Activated CD8-positive, alpha-beta memory T cell treated with anti-CD3 and anti-CD28 coated beads, Interleukin-2, amount 10 ng/mL, durations not matched to agents 7 days and 5 days (primary cell): Measurements from ENCODE around the gene TEKT3. TPM values are rescaled to one million over a fixed set of nuclear protein-coding genes. Genes with fewer than 3 reads are reported as not detected.

ENCODE experiments used
- ATAC-seq: fragments of 150-1000 bp; cut with Tn5 transposase; one replicate; pipeline ENCODE4 v1.10.0; 2021; ENCODE audit warnings: moderate library complexity
- CTCF ChIA-PET: fragments of 350-600 bp; sonication (Branson Sonifier 250); formaldehyde crosslinking; loops from one replicate; lab custom pipeline; 2021; ENCODE audit warnings: antibody characterized with exemption; lab: Charles Lee
- DNase-seq: peaks from one replicate; pipeline ENCODE4 v3.0.0-alpha.2; 2020
- H3K27ac Mint-ChIP-seq: one replicate; pipeline ENCODE4 v1.8.0; 2021; ENCODE audit warnings: mild to moderate bottlenecking, mixed read lengths
- H3K27me3 Mint-ChIP-seq: one replicate; pipeline ENCODE4 v1.8.0; 2021; ENCODE audit warnings: mixed read lengths
- H3K36me3 Mint-ChIP-seq: one replicate; pipeline ENCODE4 v1.8.0; 2021; ENCODE audit warnings: mild to moderate bottlenecking, mixed read lengths
- H3K4me1 Mint-ChIP-seq: one replicate; pipeline ENCODE4 v1.8.0; 2021; ENCODE audit warnings: mixed read lengths
- H3K4me3 Mint-ChIP-seq: one replicate; pipeline ENCODE4 v1.8.0; 2021; ENCODE audit warnings: mild to moderate bottlenecking, moderate library complexity, mixed read lengths
- H3K9me3 Mint-ChIP-seq: one replicate; pipeline ENCODE4 v1.8.0; 2022; ENCODE audit warnings: low read depth, mixed read lengths
- total RNA-seq, 2 experiments: library from RNA; stranded (reverse); gene quantifications; one replicate each; pipeline ENCODE4 v1.2.3, GENCODE V29; 2021

The TEKT3 gene
- not detected for total RNA-seq

DNA sequence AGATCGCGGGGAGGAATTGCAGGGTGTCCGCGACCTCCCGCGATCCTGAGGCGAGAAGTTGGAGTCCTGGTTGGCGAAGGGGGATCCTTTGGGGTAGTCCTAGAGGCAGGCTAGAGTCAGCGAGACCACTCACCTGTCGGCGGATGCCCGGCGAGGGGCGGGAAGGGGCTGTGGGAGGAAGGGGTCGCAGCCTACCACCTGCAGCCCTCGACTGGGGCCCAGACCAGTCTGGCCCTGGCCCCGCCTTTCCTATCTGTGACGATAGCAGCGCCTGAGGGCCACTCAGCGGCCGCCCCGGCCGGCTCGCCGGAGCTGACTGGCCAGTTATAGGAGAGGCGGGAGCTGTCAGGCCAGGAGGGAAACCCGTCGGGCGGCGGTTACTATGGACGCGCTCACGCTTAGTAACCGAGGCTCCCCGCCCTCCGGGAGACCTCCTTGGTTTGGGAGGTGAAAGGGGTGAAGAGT, at the start of gene TEKT3:
TEKT3 (minus strand) TSS at position 213 of the 465 bp plus-strand sequence. CDS start 10,012 bp downstream, outside the sequence.
- Mint-ChIP-seq H3K4me1 (peaks cover 5% of the 10 kb centered on the region), H3K27me3 (peaks cover 64% of the 10 kb centered on the region), H3K9me3 (no peaks in the 10 kb centered on the region), H3K4me3 (no peak within 1 kb of the TSS), H3K27ac (no peak within 1 kb of the TSS), H3K36me3 (no peaks in the 10 kb centered on the region)
- ATAC-seq (no peak), DNase-seq (no peak)
- CTCF ChIA-PET = no interaction called here

DNA sequence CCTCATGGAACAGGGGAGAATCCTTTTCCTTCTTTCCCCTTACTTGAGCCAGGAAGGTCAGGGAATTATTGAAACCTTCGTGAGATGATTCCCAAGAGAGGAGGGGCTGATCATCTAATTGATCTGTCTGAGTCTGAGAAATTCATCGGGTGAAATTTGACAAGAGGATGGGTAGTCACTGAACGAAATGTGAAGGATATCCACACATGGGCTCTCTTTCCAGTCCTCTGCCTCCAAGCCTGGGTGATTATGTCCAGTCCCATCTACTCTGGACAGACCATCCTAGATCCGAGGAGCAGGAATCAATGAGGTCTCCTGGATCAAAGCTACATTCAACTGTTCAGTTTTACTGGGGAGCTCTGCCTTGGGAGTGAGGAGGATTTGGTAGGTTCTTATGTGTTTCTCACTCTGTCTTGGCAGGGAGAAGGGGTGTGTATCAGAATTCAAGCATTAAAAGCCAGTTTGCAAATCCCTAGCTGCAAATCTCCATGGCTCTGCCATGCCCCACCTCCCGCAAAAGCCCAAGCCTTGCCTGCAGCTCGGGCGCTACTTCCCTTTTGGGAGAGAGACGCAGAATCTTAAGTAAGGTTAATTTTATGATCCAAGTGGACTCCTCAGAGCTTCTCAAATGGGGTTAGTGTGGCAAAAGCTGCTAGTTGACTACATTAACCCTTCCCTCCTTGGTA, 47.1 kb upstream of the TEKT3 start:
- Mint-ChIP-seq H3K27ac (no peak overlapping the region), H3K4me3 (no peak overlapping the region), H3K27me3 (peaks cover 15% of the 10 kb centered on the region), H3K4me1 (no peaks in the 10 kb centered on the region), H3K36me3 (no peaks in the 10 kb centered on the region), H3K9me3 (no peaks in the 10 kb centered on the region)
- ATAC-seq (no peak), DNase-seq (no peak)
- CTCF ChIA-PET = no interaction called here

DNA sequence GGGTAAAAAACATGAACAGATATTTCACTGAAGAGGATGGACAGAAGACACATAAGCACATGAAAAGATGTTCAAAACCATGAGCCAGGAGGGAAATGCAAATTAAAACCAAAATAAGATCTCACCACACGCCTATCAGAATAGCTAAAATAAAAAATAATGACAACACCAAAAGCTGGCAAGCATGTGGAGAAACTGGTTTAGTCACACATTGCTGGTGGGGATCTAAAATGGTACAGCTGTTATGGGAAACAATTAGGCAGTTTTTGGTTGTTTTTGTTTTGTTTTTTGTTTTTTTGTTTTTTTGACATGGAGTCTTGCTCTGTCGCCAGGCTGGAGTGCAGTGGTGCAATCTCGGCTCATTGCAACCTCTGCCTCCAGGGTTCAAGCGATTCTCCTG, 44.7 kb upstream of the TEKT3 start:
- H3K27ac Mint-ChIP-seq = no peak overlapping the region
- no peaks in the 10 kb centered on the region for H3K36me3 Mint-ChIP-seq
- CTCF ChIA-PET = no interaction called here
- no peaks in the 10 kb centered on the region for H3K9me3 Mint-ChIP-seq
- H3K4me3 Mint-ChIP-seq = no peak overlapping the region
- H3K4me1 Mint-ChIP-seq = no peaks in the 10 kb centered on the region
- ATAC-seq (no peak), DNase-seq (no peak)
- peaks cover 17% of the 10 kb centered on the region for H3K27me3 Mint-ChIP-seq

DNA sequence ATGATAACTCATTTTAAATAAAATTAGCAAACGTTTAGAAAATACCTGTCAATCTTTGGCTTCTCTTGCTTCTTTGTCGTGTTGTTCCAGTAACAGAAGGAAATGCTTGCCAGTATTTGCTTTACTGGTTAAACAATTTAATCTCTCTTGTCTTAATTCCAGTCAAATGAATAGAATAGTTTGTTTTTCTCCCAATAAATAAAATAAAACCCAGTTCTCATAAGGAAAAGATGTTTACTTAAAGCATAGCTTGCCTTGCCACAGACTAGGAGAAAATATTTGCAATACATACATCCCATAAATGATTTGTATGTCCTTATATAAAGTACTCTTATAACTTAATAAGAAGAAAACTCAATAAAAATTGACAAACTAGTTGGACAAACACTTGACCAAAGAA, 43.9 kb upstream of the TEKT3 start:
- Mint-ChIP-seq H3K9me3 (no peaks in the 10 kb centered on the region), H3K4me1 (no peaks in the 10 kb centered on the region), H3K27me3 (peaks cover 17% of the 10 kb centered on the region), H3K36me3 (no peaks in the 10 kb centered on the region), H3K27ac (no peak overlapping the region), H3K4me3 (no peak overlapping the region)
- CTCF ChIA-PET = no interaction called here
- DNase-seq (no peak), ATAC-seq (no peak)

DNA sequence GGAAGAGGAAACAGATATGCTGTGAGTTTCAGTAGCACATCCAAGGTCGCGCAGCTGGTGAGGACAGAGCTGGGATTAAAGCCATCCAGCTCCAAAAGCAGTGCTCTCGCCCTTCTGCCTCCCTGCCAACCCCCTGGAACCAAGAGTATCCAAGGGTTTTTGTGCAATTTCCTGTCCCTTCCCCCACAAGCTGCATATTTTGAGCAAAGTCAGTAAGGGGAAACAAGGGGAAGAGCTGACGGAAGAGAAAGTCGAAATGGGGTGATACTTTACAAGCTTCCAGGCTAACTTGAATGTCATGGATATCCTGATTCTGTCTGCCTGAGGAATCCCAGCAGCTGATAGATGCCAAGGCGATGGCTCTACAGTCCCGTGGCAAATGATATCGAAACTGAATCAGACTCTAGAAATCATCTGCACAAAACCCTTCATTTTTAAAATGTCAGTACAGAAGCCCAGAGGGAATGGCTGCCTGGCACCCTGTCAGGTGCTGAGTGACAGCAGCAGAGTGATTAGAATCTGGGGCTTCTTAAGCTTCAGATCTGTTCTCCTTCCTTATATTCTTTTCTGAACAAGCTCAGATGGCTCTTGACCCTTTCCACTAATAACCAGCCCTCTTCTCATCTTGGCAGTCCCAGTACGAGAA, 42.9 kb upstream of the TEKT3 start:
- Mint-ChIP-seq H3K36me3 (no peaks in the 10 kb centered on the region), H3K27me3 (peaks cover 17% of the 10 kb centered on the region), H3K27ac (no peak overlapping the region), H3K9me3 (no peaks in the 10 kb centered on the region), H3K4me1 (no peaks in the 10 kb centered on the region), H3K4me3 (no peak overlapping the region)
- CTCF ChIA-PET = no interaction called here
- ATAC-seq = no peak
- no peak for DNase-seq

DNA sequence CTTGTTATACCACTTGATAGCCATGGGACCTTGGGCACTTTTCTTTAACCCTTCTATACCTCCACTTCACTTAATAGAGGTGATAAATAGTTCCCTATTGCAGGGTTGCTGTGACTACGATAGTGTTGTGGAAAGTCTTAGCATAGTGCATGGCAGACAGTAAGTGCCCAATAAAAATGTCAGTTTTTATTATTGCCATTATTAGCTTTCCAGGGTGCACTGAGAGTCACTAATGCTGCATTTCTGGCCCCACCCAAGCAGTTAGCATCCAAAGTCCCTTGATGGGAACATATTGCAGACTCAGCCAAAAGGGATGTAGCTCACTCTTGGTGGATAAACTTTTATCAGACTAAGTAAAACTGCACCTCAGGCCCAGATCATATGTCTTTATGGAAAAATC, 41.5 kb upstream of the TEKT3 start:
- DNase-seq (no peak), ATAC-seq (no peak)
- peaks cover 14% of the 10 kb centered on the region for H3K27me3 Mint-ChIP-seq
- no peaks in the 10 kb centered on the region for H3K9me3 Mint-ChIP-seq
- no peak overlapping the region for H3K27ac Mint-ChIP-seq
- no peaks in the 10 kb centered on the region for H3K36me3 Mint-ChIP-seq
- CTCF ChIA-PET = no interaction called here
- no peak overlapping the region for H3K4me3 Mint-ChIP-seq
- H3K4me1 Mint-ChIP-seq = no peaks in the 10 kb centered on the region

DNA sequence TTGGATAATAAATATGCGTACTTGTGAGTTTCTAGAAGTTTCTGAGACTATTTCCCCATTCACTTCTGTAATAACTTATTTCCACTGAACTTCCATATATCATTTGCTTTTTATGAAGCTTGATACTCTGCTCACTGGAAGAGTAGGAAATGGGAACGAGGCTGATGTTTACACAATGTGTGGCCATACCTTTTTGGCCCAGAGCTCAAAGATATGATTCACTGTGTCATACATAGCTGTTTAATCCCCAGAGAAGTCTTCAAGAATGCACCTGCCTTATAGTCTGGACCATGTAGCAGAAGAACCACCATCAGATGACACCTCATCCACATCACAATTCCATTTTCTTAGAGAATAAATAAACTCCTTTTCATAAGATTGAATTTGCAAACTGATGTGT, 40.3 kb upstream of the TEKT3 start:
- CTCF ChIA-PET = no interaction called here
- Mint-ChIP-seq H3K9me3 (no peaks in the 10 kb centered on the region), H3K4me1 (no peaks in the 10 kb centered on the region), H3K36me3 (no peaks in the 10 kb centered on the region), H3K27ac (no peak overlapping the region), H3K4me3 (no peak overlapping the region), H3K27me3 (peaks cover 10% of the 10 kb centered on the region)
- ATAC-seq (no peak), DNase-seq (no peak)

DNA sequence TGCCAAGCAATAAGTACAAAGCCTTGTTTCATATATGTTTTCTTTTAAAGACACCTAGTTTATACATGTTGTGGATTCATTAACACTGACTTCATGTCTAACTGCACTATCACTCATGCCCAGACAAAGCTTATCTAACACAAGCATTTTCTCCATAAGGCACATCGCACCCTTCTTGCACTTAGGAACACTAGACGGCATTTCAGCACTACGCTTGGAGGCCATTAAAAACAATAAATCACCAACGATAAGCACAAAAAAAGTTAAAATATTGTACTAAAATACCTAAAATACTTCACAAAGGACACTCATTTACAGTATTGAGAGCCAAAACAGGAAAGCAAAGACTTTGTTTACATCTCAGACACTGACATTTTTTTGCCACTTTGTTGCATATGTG, 39.0 kb upstream of the TEKT3 start:
- DNase-seq (no peak), ATAC-seq (no peak)
- Mint-ChIP-seq H3K36me3 (no peaks in the 10 kb centered on the region), H3K4me3 (no peak overlapping the region), H3K4me1 (no peaks in the 10 kb centered on the region), H3K9me3 (no peaks in the 10 kb centered on the region), H3K27ac (no peak overlapping the region), H3K27me3 (peaks cover 8% of the 10 kb centered on the region)
- CTCF ChIA-PET = no interaction called here

DNA sequence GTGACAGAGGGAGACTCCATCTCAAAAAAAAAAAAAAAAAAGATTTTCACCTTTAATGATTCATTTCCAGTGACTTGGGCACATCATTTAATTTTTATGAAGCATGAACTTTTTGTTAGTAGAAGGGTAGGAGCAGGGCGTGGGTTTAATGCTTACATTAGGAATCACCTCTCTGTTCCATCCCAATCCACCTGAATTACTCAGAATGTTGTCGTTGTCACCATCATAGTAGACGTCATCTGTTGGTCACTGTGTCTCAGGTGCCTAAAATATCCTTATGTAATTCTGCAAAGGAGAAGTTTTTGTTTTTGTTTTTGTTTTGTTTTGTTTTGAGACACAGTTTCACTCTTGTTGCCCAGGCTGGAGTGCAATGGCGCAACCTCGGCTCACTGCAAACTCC, 38.3 kb upstream of the TEKT3 start:
- Mint-ChIP-seq H3K27ac (no peak overlapping the region), H3K9me3 (no peaks in the 10 kb centered on the region), H3K27me3 (peaks cover 10% of the 10 kb centered on the region), H3K4me3 (no peak overlapping the region), H3K4me1 (no peaks in the 10 kb centered on the region), H3K36me3 (no peaks in the 10 kb centered on the region)
- no peak for ATAC-seq
- CTCF ChIA-PET = no interaction called here
- no peak for DNase-seq

DNA sequence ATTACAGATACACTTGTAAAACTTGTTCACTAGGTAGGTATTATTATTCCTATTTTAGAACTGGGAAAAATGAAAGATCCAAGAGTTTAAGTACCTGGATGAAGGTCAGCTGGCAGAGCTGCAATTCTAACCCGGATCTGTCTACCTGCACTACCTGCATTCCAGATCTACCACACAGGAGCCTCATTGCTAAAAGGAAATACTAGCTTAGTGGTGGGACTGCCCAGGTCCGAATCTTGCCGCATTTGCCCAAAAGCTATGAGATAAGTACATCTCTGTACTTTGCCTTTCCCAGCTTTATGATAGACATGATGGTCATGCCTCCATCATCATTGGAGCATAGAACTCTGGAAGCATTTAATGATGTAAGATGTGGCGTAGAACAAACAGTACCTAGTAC, 36.8 kb upstream of the TEKT3 start:
- Mint-ChIP-seq H3K4me3 (no peak overlapping the region), H3K36me3 (no peaks in the 10 kb centered on the region), H3K27me3 (peaks cover 13% of the 10 kb centered on the region), H3K4me1 (no peaks in the 10 kb centered on the region), H3K27ac (no peak overlapping the region), H3K9me3 (no peaks in the 10 kb centered on the region)
- ATAC-seq = no peak
- DNase-seq = no peak
- CTCF ChIA-PET = no interaction called here

DNA sequence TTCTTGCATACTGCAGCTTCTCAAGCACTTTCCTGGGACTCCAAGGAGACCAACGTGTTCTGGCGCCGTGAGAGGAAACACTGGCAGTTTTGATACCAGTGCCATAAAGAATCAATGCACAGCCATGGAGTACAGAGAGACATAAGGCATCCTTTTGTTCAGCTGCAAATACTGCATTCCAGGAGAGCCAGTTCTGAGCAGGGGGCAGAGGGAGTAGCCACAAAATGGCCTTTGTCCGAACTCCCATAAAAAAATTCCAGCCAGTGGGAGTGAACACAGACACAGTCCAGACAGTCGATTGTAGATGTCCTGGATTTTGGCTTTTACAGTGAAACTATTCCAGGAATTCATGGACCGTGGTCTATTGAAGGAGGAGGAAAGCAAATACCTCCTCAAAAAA, 36.2 kb upstream of the TEKT3 start:
- CTCF ChIA-PET = no interaction called here
- DNase-seq = no peak
- no peaks in the 10 kb centered on the region for H3K4me1 Mint-ChIP-seq
- H3K36me3 Mint-ChIP-seq = no peaks in the 10 kb centered on the region
- H3K9me3 Mint-ChIP-seq = no peaks in the 10 kb centered on the region
- H3K27me3 Mint-ChIP-seq = peaks cover 13% of the 10 kb centered on the region
- H3K4me3 Mint-ChIP-seq = no peak overlapping the region
- H3K27ac Mint-ChIP-seq = no peak overlapping the region
- no peak for ATAC-seq

DNA sequence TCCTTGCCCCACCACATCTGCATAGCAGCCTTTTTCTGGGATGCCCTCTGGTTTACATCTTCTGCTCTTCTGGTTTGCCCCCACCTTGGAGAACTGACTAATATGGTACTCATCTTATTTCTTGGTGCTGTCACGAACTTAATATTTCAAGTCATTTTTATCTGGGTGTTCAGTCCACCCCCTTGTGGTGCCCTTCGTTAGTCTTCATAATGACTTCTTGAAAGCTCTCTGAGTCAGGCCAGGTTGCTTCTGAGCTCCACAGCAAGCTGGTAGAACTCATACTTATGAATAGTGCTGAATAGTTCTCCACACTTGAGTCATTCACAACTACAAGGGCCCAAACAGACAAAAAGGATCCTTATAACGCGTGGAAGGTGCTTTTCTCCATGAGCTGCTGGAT, 35.8 kb upstream of the TEKT3 start:
- Mint-ChIP-seq H3K4me1 (no peaks in the 10 kb centered on the region), H3K36me3 (no peaks in the 10 kb centered on the region), H3K4me3 (no peak overlapping the region), H3K9me3 (no peaks in the 10 kb centered on the region), H3K27ac (no peak overlapping the region), H3K27me3 (peaks cover 11% of the 10 kb centered on the region)
- no peak for ATAC-seq
- no peak for DNase-seq
- CTCF ChIA-PET = no interaction called here

DNA sequence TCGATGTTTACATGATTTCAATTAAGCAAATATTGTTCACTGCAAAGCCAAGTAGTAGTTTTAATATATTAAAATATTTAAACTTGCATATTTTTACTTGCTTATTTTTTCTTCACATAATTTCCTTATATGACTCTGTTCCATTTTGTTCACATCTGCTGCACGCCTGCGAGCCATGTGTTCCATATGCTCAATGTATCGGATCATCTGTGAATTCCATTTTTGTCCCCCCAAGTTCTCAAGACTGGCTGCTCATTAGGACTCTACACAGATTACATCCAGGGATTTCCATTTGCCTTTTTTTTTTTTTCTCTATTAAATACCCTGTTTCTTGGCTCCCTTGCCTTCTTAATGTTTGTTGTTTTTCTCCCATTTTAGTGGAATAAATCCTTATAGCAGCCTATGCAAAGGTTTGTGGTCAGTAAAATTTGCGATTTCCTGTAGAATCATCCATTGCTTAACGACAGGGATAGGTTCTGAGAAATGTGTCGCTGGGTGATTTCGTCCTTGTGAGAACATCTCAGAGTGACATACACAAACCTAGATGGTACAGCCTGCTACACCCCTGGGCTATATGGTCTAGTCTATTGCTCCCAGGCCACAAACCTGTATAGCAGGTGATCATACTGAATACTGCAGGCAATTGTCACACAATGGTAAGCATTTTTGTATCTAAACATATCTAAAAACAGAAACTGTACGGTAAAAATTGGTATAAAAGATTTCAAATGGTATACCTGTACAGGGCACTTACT, 30.2 kb upstream of the TEKT3 start:
- H3K36me3 Mint-ChIP-seq = no peaks in the 10 kb centered on the region
- H3K9me3 Mint-ChIP-seq = no peaks in the 10 kb centered on the region
- peaks cover 11% of the 10 kb centered on the region for H3K27me3 Mint-ChIP-seq
- DNase-seq (no peak), ATAC-seq (no peak)
- H3K4me3 Mint-ChIP-seq = no peak overlapping the region
- CTCF ChIA-PET = no interaction called here
- no peak overlapping the region for H3K27ac Mint-ChIP-seq
- no peaks in the 10 kb centered on the region for H3K4me1 Mint-ChIP-seq

DNA sequence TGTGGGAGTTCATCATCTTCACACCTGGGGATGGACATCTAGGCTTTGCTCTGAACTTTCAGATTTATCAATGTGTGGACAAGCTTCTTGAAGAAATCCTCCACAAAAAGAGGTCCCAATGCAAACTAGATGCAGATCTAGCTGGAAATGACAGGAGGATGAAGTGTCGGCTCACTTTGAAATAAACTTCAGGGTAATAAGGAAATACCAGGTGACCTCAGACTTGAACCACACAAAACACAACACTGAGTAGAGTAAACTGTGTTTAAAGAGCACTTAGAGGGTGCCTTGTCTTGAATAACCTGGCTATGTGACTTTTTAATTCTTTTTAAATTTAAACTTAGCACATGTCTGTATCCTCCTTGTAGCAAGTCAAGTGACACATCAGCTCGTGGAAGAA, 27.2 kb upstream of the TEKT3 start:
- DNase-seq (no peak), ATAC-seq (no peak)
- Mint-ChIP-seq H3K36me3 (no peaks in the 10 kb centered on the region), H3K9me3 (no peaks in the 10 kb centered on the region), H3K4me1 (no peaks in the 10 kb centered on the region), H3K27me3 (peaks cover 2% of the 10 kb centered on the region), H3K4me3 (no peak overlapping the region), H3K27ac (no peak overlapping the region)
- CTCF ChIA-PET = no interaction called here
